B cell (primary cell): ENCODE results near the gene HNRNPLL. TPM values are rescaled to one million over a fixed set of nuclear protein-coding genes. Genes with fewer than 3 reads are reported as not detected.

Experiments used
- ATAC-seq: fragments of 200-7000 bp; cut with Tn5 transposase; one replicate; pipeline ENCODE4 v1.10.0; 2021; ENCODE audit warnings: low read depth, mild to moderate bottlenecking, moderate number of reproducible peaks, moderate library complexity
- CTCF ChIA-PET: fragments of 350-600 bp; sonication (Branson Sonifier 250); formaldehyde crosslinking; loops from one replicate; lab custom pipeline; 2021; ENCODE audit warnings: antibody characterized with exemption, inconsistent platforms; lab: Charles Lee
- POLR2A ChIA-PET: fragments of 350-600 bp; sonication (Branson Sonifier 250); formaldehyde crosslinking; loops from one replicate; lab custom pipeline; 2021; ENCODE audit warnings: antibody characterized with exemption; lab: Charles Lee
- DNase-seq: peaks from one replicate; pipeline ENCODE4 v3.0.0; 2013
- H2AFZ ChIP-seq: 2 replicates; pipeline ENCODE4 v1.6.1; 2012; ENCODE audit warnings: mild to moderate bottlenecking, low read depth, low read length; ENCODE audit not compliant: insufficient read depth, poor library complexity, severe bottlenecking
- H3K27ac ChIP-seq, 2 donors: 1 replicate in 1 of 2; 2 replicates in 1 of 2; pipeline ENCODE4 v1.5.1; 2012 to 2013; ENCODE audit warnings: low read length in 2 of 2, mild to moderate bottlenecking in 2 of 2, moderate library complexity in 1 of 2
- H3K27me3 ChIP-seq, 4 experiments: fragments of 200-600 bp in 1 of 4; sonication (generic) in 1 of 4; replicated peaks in 1 of 4; 1 replicate in 2 of 4; 2 replicates in 2 of 4; pipeline versions ENCODE4 v1.6.1 to v1.7.0; 2013 to 2016; ENCODE audit warnings: low read length in 3 of 4, mild to moderate bottlenecking in 2 of 4, mixed read lengths in 1 of 4, moderate library complexity in 1 of 4; ENCODE audit not compliant: insufficient read depth in 4 of 4, control insufficient read depth in 3 of 4; ENCODE audit errors: control extremely low read depth in 1 of 4
- H3K36me3 ChIP-seq, 2 experiments: replicated peaks in 1 of 2; 1 replicate in 1 of 2; 2 replicates in 1 of 2; pipeline versions ENCODE4 v1.6.1 to v1.7.1; 2013; ENCODE audit warnings: low read length in 1 of 2; ENCODE audit not compliant: insufficient read depth in 2 of 2, control insufficient read depth in 1 of 2; ENCODE audit errors: control extremely low read depth in 1 of 2, extremely low read depth in 1 of 2
- H3K4me1 ChIP-seq, 2 donors: fragments of 200-600 bp in 1 of 2; sonication (generic) in 1 of 2; 1 replicate in 1 of 2; 2 replicates in 1 of 2; pipeline versions ENCODE4 v1.5.1 to v1.6.1; 2013 to 2017; ENCODE audit warnings: low read length in 2 of 2; ENCODE audit not compliant: control insufficient read depth in 2 of 2, insufficient read depth in 2 of 2
- H3K4me2 ChIP-seq: replicated peaks from 2 replicates; pipeline ENCODE3; 2012; ENCODE audit warnings: mild to moderate bottlenecking, low read depth, low read length; ENCODE audit not compliant: poor library complexity, severe bottlenecking
- H3K4me3 ChIP-seq, 5 experiments: fragments of 200-600 bp in 1 of 5; sonication (generic) in 1 of 5; 1 replicate in 3 of 5; 2 replicates in 2 of 5; pipeline versions ENCODE4 v1.5.1 to v1.7.0; 2011 to 2016; ENCODE audit warnings: low read length in 4 of 5, mild to moderate bottlenecking in 4 of 5, low read depth in 2 of 5, control low read depth in 1 of 5, moderate library complexity in 1 of 5; ENCODE audit not compliant: insufficient read depth in 1 of 5; ENCODE audit errors: control extremely low read depth in 1 of 5, extremely low read depth in 1 of 5
- H3K79me2 ChIP-seq: fragments of 200-600 bp; sonication (generic); one replicate; pipeline ENCODE4 v1.6.0; 2016; ENCODE audit warnings: low read length; ENCODE audit not compliant: control insufficient read depth, insufficient read depth
- H3K9ac ChIP-seq: fragments of 200-600 bp; sonication (generic); 2 replicates; pipeline ENCODE4 v1.6.1; 2017; ENCODE audit warnings: mild to moderate bottlenecking, low read length, moderate library complexity
- H3K9me3 ChIP-seq, 3 donors: one replicate each; pipeline versions ENCODE4 v1.6.1 to v1.7.1; 2013; ENCODE audit warnings: low read length in 2 of 3; ENCODE audit not compliant: control insufficient read depth in 2 of 3, insufficient read depth in 1 of 3; ENCODE audit errors: control extremely low read depth in 1 of 3
- H4K20me1 ChIP-seq: 2 replicates; pipeline ENCODE4 v1.6.0; 2012; ENCODE audit warnings: mild to moderate bottlenecking, low read length; ENCODE audit not compliant: insufficient read depth, control insufficient read depth, poor library complexity, severe bottlenecking
- H3K27ac Mint-ChIP-seq: one replicate; pipeline ENCODE4 v1.8.0; 2021; ENCODE audit warnings: mixed read lengths
- H3K27me3 Mint-ChIP-seq: one replicate; pipeline ENCODE4 v1.8.0; 2021; ENCODE audit warnings: mixed read lengths
- H3K4me1 Mint-ChIP-seq: one replicate; pipeline ENCODE4 v1.8.0; 2021; ENCODE audit warnings: mixed read lengths
- H3K4me3 Mint-ChIP-seq: one replicate; pipeline ENCODE4 v1.8.0; 2021; ENCODE audit warnings: mixed read lengths
- H3K9me3 Mint-ChIP-seq: one replicate; pipeline ENCODE4 v1.8.0; 2022; ENCODE audit warnings: mixed read lengths; ENCODE audit not compliant: insufficient read depth
- CTCF ChIP-seq: fragments of 200-600 bp; IDR thresholded peaks from one replicate; pipeline ENCODE4 v1.8.0; 2022; ENCODE audit warnings: antibody characterized with exemption, mild to moderate bottlenecking
- EZH2 ChIP-seq: IDR thresholded peaks from 2 replicates; pipeline ENCODE4 v1.6.1; 2012; ENCODE audit warnings: borderline replicate concordance, low read depth, mild to moderate bottlenecking, moderate library complexity, low read length; ENCODE audit not compliant: insufficient read depth, poor library complexity, severe bottlenecking
- WGBS: methylation state at CpG from one replicate; pipeline ENCODE4 v1.1.5; 2013; ENCODE audit warnings: missing lambda C conversion rate; ENCODE audit not compliant: insufficient coverage; 5-methylcytosine and 5-hydroxymethylcytosine counted together
- intact Hi-C: fragments of 100-400 bp; cut with micrococcal nuclease; formaldehyde crosslinking; loops from one replicate; pipeline ENCODE4 v1.10.0; 2022
- polyA plus RNA-seq: library from polyadenylated mRNA; depleted of rRNA; stranded (reverse); fragments of >200 nt; gene quantifications from 2 replicates; pipeline ENCODE4 v1.2.3, GENCODE V29; 2012
- total RNA-seq, 2 donors: library from RNA; stranded (reverse); fragments of 120-200 nt in 1 of 2; gene quantifications; 1 replicate in 1 of 2; 2 replicates in 1 of 2; pipeline versions ENCODE4 v1.2.3 to v1.2.4, GENCODE V29; 2013 to 2022

HNRNPLL gene
- total and polyA plus RNA-seq, 2 donors (not counting 1 experiment from before 2014, with no cell fraction given): 2.1 to 6.7 TPM

- peaks cover 0 to 23% (median 17%) of the 10 kb centered on the region in 4 experiments for H3K27me3 ChIP-seq
- H3K4me2 ChIP-seq: no peak overlapping the region
- peaks cover 1 to 7% of the 10 kb centered on the region in 2 donors for H3K4me1 ChIP-seq
- H3K36me3 ChIP-seq: no peaks in the 10 kb centered on the region
- H3K79me2 ChIP-seq: no peaks in the 10 kb centered on the region
- DNase-seq (no peak), ATAC-seq (no peak)
- H3K4me3 Mint-ChIP-seq: no peak overlapping the region
- ChIA-PET CTCF (no interaction called here), POLR2A (no interaction called here)
- no peak overlapping the region for H3K9ac ChIP-seq
- no peak for TF ChIP-seq EZH2
- no peak for TF ChIP-seq CTCF
- H3K27ac ChIP-seq: no peak overlapping the region
- no peaks in the 10 kb centered on the region for H4K20me1 ChIP-seq
- H3K9me3 Mint-ChIP-seq: no peaks in the 10 kb centered on the region
- intact Hi-C loops: no loop called here
- H3K27me3 Mint-ChIP-seq: peaks cover 43% of the 10 kb centered on the region
- no peak overlapping the region for H3K27ac Mint-ChIP-seq
- peaks cover 9% of the 10 kb centered on the region for H3K4me1 Mint-ChIP-seq
- H2AFZ ChIP-seq: no peak overlapping the region
- H3K4me3 ChIP-seq: no peak overlapping the region
- 100% methylated on average over 1 of the region's 1 CpG for WGBS
- peaks cover 0 to 6% (median 0%) of the 10 kb centered on the region in 3 donors for H3K9me3 ChIP-seq
These were observed 27.0 kb upstream of the HNRNPLL start for GRCh38 chr2:38629684-38630083.

GRCh38 chr2:38627391-38627790, 24.7 kb upstream of the HNRNPLL start:
- peaks cover 0 to 26% (median 20%) of the 10 kb centered on the region in 4 experiments for H3K27me3 ChIP-seq
- no peaks in the 10 kb centered on the region for H3K9me3 Mint-ChIP-seq
- no peaks in the 10 kb centered on the region for H4K20me1 ChIP-seq
- H3K9me3 ChIP-seq: peaks cover 0 to 6% (median 0%) of the 10 kb centered on the region in 3 donors
- H2AFZ ChIP-seq: no peak overlapping the region
- no peak overlapping the region for H3K4me3 Mint-ChIP-seq
- no peaks in the 10 kb centered on the region for H3K79me2 ChIP-seq
- CTCF ChIA-PET: interaction anchor here (1.2 kb wide), 1 partner anchor 45 kb away, joined by 7 read pairs; no protein-coding TSS in a partner anchor
- no peak for DNase-seq
- 100% methylated on average over 2 of the region's 4 CpGs for WGBS
- intact Hi-C loops: no loop called here
- H3K4me2 ChIP-seq: no peak overlapping the region
- H3K4me3 ChIP-seq: no peak overlapping the region
- H3K4me1 ChIP-seq: peaks cover 0 to 4% of the 10 kb centered on the region in 2 donors
- no peak overlapping the region for H3K9ac ChIP-seq
- POLR2A ChIA-PET: interaction anchor here (0.6 kb wide), 1 partner anchor 205 kb away, joined by 6 read pairs; no protein-coding TSS in a partner anchor
- no peak for ATAC-seq
- TF ChIP-seq CTCF: no peak
- no peak for TF ChIP-seq EZH2
- no peak overlapping the region for H3K27ac ChIP-seq
- H3K36me3 ChIP-seq: no peaks in the 10 kb centered on the region
- peaks cover 48% of the 10 kb centered on the region for H3K27me3 Mint-ChIP-seq
- H3K4me1 Mint-ChIP-seq: no peaks in the 10 kb centered on the region
- H3K27ac Mint-ChIP-seq: no peak overlapping the region
